ENCODE results near the gene IGSF11. TPM values are rescaled to one million over a fixed set of nuclear protein-coding genes. Genes with fewer than 3 reads are reported as not detected.

The IGSF11 gene, protein sequence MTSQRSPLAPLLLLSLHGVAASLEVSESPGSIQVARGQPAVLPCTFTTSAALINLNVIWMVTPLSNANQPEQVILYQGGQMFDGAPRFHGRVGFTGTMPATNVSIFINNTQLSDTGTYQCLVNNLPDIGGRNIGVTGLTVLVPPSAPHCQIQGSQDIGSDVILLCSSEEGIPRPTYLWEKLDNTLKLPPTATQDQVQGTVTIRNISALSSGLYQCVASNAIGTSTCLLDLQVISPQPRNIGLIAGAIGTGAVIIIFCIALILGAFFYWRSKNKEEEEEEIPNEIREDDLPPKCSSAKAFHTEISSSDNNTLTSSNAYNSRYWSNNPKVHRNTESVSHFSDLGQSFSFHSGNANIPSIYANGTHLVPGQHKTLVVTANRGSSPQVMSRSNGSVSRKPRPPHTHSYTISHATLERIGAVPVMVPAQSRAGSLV
- polyA plus RNA-seq (0.25 to 0.85 TPM (median 0.68 TPM) in 3 replicates), polyA minus RNA-seq (0.67 to 1.6 TPM in 2 of 3 replicates, not detected in the other)
- polyA plus RNA-seq (2011; ENCODE audit: low read depth) = not detected
- polyA plus RNA-seq (2011; cell fraction: cytosol; rRNA removed) = 0.66 and 1.0 TPM in 2 replicates
- polyA plus RNA-seq (2011; cell fraction: nucleus; rRNA removed) = 1.7 and 2.3 TPM in 2 replicates
- polyA plus RNA-seq (2012; ENCODE audit: low replicate concordance) = 0.15 and 0.21 TPM in 2 replicates
- polyA minus RNA-seq (2011; cell fraction: cytosol; rRNA and poly(A)+ RNA removed) = not detected
- 0.74 and 4.8 TPM in 2 replicates for polyA minus RNA-seq (2011; cell fraction: nucleus; rRNA and poly(A)+ RNA removed)

DNA sequence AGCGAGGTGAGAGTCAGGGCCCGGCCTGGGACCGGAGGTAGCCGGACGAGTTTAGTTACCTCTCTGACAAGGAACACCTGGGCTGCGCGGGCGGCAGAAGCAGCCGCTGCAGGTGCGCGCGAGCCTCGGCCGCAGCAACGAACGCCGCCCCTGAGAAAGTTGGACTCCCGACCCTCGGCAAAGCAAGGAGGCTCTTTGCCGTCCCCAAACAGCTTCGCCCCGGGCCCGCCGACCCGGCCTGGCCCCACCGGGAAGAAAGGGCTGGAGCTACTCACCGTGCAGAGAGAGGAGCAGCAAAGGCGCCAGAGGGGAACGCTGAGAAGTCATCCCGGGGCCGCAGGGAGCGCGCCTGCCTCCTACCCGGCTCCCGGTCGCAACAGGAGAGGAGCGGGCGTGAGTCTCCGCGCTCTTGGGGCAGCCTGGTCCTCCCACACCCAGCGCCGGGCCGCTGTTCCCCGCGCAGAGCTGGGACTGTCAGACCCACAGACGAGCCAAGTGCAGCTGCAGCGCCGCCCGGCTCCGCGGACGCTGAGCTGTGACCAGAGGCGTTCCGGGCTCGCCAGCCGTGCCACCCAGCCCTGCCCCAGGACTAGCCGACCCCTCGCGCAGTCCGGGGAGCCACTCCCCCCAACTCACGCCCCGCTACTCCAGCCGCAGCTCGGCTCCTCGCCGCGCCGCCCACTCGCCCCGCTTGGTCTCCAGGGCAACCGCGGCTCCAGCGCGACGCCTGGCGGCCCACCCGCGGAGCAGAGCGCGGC, at the start of gene IGSF11:
Gene IGSF11, minus strand, starts transcription at position 591 of the 758 bp plus-strand sequence. Its CDS starts 264 bp downstream, at position 327.
- no peaks in the 10 kb centered on the region for H3K9me1 ChIP-seq (ENCODE audit: control insufficient read depth, extremely low read depth, insufficient read depth, low read length)
- H3K79me2 ChIP-seq (ENCODE audit: control insufficient read depth, insufficient read depth, low read length) = no peaks in the 10 kb centered on the region
- H3K36me3 ChIP-seq (ENCODE audit: control insufficient read depth in 2 of 2, extremely low read depth in 1 of 2, insufficient read depth in 2 of 2, low read length in 2 of 2) = no peaks in the 10 kb centered on the region
- no peaks in the 10 kb centered on the region for H3K4me1 ChIP-seq (ENCODE audit: control insufficient read depth, extremely low read depth, insufficient read depth, low read length)
- FAIRE-seq (no peak), DNase-seq (ENCODE audit: low read depth, low spot score) (no peak)
- H3K4me2 ChIP-seq (ENCODE audit: control insufficient read depth, extremely low read depth, insufficient read depth, low read depth, low read length) = peak within 1 kb of the TSS; percentile 77
- peak within 1 kb of the TSS; percentile 50 for H2AFZ ChIP-seq (ENCODE audit: control insufficient read depth, low read length)
- no peak within 1 kb of the TSS for H3K27ac ChIP-seq (ENCODE audit: control insufficient read depth, insufficient read depth, low read length)
- dilution Hi-C loops (cut with MboI; ENCODE audit: extremely low pct_ligation_motif_present, low sequenced_read_pairs) = no loop called here
- peak within 1 kb of the TSS; percentile 45 to 59 (median 55) for H3K4me3 ChIP-seq (ENCODE audit: control insufficient read depth in 2 of 3, extremely low read depth in 1 of 3, insufficient read depth in 2 of 3, low read depth in 1 of 3, low read length in 3 of 3)
- H3K27me3 ChIP-seq (ENCODE audit: control insufficient read depth, extremely low read depth, insufficient read depth, low read length) = peaks cover 16% of the 10 kb centered on the region
- H3K9ac ChIP-seq (ENCODE audit: control insufficient read depth, extremely low read depth, insufficient read depth, low read length) = no peak within 1 kb of the TSS
- no peaks in the 10 kb centered on the region for H3K9me3 ChIP-seq (ENCODE audit: control insufficient read depth, low read depth, low read length)
- TF ChIP-seq, protein P1, sequence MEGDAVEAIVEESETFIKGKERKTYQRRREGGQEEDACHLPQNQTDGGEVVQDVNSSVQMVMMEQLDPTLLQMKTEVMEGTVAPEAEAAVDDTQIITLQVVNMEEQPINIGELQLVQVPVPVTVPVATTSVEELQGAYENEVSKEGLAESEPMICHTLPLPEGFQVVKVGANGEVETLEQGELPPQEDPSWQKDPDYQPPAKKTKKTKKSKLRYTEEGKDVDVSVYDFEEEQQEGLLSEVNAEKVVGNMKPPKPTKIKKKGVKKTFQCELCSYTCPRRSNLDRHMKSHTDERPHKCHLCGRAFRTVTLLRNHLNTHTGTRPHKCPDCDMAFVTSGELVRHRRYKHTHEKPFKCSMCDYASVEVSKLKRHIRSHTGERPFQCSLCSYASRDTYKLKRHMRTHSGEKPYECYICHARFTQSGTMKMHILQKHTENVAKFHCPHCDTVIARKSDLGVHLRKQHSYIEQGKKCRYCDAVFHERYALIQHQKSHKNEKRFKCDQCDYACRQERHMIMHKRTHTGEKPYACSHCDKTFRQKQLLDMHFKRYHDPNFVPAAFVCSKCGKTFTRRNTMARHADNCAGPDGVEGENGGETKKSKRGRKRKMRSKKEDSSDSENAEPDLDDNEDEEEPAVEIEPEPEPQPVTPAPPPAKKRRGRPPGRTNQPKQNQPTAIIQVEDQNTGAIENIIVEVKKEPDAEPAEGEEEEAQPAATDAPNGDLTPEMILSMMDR (optimal IDR thresholded peaks at IDR 0.05 in 1 of 3, IDR thresholded peaks at IDR 0.05 in 1 of 3, conservative IDR thresholded peaks at IDR 0.05 in 1 of 3; ENCODE audit: extremely low read depth in 1 of 3, insufficient read depth in 2 of 3, low read length in 3 of 3) = peak in 2 of 3 experiments; percentile 25 to 70
- peak; percentile 72 for TF ChIP-seq EZH2 (IDR thresholded peaks at IDR 0.05; ENCODE audit: low read length)
- H4K20me1 ChIP-seq (ENCODE audit: control insufficient read depth, extremely low read depth, insufficient read depth, low read length) = no peaks in the 10 kb centered on the region

DNA sequence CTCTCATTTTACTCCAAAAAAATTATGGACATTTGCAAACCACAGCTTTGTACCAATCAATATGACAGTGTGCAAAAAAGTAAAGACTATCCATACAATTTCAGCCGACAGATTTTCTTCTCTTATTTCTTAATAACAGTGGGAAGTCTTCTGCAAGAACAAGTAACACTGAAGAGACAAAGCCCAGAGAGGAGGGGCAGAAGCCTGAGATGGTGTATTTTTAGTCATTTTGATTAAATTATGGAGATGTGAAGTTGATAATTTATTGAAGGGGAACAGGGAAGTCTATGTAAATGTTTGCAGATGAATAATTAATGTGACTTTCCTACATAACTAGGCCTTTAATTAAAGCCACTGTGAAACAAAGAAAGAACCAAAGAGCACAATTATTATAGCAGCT, 45.7 kb upstream of the IGSF11 start:
- H3K9ac ChIP-seq (ENCODE audit: control insufficient read depth, extremely low read depth, insufficient read depth, low read length) = no peak overlapping the region

More for the DNA sequence above, 45.7 kb upstream of the IGSF11 start:
- no peak for FAIRE-seq
- H3K27ac ChIP-seq (ENCODE audit: control insufficient read depth, insufficient read depth, low read length) = no peak overlapping the region
- H3K9me1 ChIP-seq (ENCODE audit: control insufficient read depth, extremely low read depth, insufficient read depth, low read length) = no peaks in the 10 kb centered on the region
- no peak for DNase-seq (ENCODE audit: low read depth, low spot score)
- no peaks in the 10 kb centered on the region for H3K79me2 ChIP-seq (ENCODE audit: control insufficient read depth, insufficient read depth, low read length)
- no peak overlapping the region for H3K4me2 ChIP-seq (ENCODE audit: control insufficient read depth, extremely low read depth, insufficient read depth, low read depth, low read length)
- no peaks in the 10 kb centered on the region for H3K36me3 ChIP-seq (ENCODE audit: control insufficient read depth in 2 of 2, extremely low read depth in 1 of 2, insufficient read depth in 2 of 2, low read length in 2 of 2)
- dilution Hi-C loops (cut with MboI; ENCODE audit: extremely low pct_ligation_motif_present, low sequenced_read_pairs) = loop anchor here (25.0 kb wide), 1 partner anchor 193 kb away; no protein-coding TSS in a partner anchor
- H3K4me3 ChIP-seq (ENCODE audit: control insufficient read depth in 2 of 3, extremely low read depth in 1 of 3, insufficient read depth in 2 of 3, low read depth in 1 of 3, low read length in 3 of 3) = no peak overlapping the region
- no peak for TF ChIP-seq EZH2 (IDR thresholded peaks at IDR 0.05; ENCODE audit: low read length)
- TF ChIP-seq, protein P1 (optimal IDR thresholded peaks at IDR 0.05 in 1 of 3, IDR thresholded peaks at IDR 0.05 in 1 of 3, conservative IDR thresholded peaks at IDR 0.05 in 1 of 3; ENCODE audit: extremely low read depth in 1 of 3, insufficient read depth in 2 of 3, low read length in 3 of 3) = no peak
- no peaks in the 10 kb centered on the region for H3K9me3 ChIP-seq (ENCODE audit: control insufficient read depth, low read depth, low read length)
- no peaks in the 10 kb centered on the region for H3K27me3 ChIP-seq (ENCODE audit: control insufficient read depth, extremely low read depth, insufficient read depth, low read length)
- no peaks in the 10 kb centered on the region for H3K4me1 ChIP-seq (ENCODE audit: control insufficient read depth, extremely low read depth, insufficient read depth, low read length)
- H2AFZ ChIP-seq (ENCODE audit: control insufficient read depth, low read length) = no peak overlapping the region
- H4K20me1 ChIP-seq (ENCODE audit: control insufficient read depth, extremely low read depth, insufficient read depth, low read length) = no peaks in the 10 kb centered on the region
